ENCODE data around the gene TRIM10.

TRIM10 gene

DNA sequence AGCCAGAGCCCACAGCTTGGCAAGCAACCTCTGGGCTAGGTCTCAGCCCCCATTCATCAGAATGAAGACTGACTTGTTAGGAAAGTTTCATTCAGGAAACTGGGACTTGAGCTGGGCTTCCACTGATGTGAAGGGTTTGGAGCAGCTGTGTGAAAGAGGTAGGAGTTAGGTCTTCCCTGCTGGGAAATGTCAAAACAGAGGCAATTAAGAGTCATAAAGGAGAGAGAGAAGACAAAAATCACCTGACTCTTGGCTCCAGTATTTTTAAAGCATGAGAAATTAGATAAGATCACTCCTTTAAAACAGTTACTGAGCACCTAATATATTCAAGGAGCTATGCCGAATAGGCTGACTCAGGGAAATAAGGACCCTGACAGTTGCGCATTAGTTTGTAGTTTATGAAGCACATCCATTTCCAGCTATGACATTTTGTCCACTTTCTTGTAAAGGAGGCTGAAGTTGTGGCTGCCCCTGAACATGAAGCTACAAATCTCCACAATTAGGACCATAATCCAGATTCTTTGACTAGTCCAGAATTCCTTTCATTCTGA is 29.0 kb downstream of the TRIM10 start (continued):
- TF ChIP-seq FEZF1 (tag by site-specific recombination; IDR thresholded peaks at IDR 0.05) (peak; percentile 31; the same call in 1 of the 2 replicates), ZNF658 (tag by site-specific recombination; IDR thresholded peaks at IDR 0.05) (no peak), PRDM1 (tag by site-specific recombination; IDR thresholded peaks at IDR 0.05) (no peak), ZSCAN16 (tag by site-specific recombination; IDR thresholded peaks at IDR 0.05) (no peak), ZNF211 (tag by site-specific recombination; IDR thresholded peaks at IDR 0.05; ENCODE audit: low read depth) (no peak), ZNF785 (tag by site-specific recombination; IDR thresholded peaks at IDR 0.05) (no peak)
- TF ChIP-seq, protein P1, sequence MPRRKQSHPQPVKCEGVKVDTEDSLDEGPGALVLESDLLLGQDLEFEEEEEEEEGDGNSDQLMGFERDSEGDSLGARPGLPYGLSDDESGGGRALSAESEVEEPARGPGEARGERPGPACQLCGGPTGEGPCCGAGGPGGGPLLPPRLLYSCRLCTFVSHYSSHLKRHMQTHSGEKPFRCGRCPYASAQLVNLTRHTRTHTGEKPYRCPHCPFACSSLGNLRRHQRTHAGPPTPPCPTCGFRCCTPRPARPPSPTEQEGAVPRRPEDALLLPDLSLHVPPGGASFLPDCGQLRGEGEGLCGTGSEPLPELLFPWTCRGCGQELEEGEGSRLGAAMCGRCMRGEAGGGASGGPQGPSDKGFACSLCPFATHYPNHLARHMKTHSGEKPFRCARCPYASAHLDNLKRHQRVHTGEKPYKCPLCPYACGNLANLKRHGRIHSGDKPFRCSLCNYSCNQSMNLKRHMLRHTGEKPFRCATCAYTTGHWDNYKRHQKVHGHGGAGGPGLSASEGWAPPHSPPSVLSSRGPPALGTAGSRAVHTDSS (tag by site-specific recombination; IDR thresholded peaks at IDR 0.05) = no peak
- TF ChIP-seq, protein P2, sequence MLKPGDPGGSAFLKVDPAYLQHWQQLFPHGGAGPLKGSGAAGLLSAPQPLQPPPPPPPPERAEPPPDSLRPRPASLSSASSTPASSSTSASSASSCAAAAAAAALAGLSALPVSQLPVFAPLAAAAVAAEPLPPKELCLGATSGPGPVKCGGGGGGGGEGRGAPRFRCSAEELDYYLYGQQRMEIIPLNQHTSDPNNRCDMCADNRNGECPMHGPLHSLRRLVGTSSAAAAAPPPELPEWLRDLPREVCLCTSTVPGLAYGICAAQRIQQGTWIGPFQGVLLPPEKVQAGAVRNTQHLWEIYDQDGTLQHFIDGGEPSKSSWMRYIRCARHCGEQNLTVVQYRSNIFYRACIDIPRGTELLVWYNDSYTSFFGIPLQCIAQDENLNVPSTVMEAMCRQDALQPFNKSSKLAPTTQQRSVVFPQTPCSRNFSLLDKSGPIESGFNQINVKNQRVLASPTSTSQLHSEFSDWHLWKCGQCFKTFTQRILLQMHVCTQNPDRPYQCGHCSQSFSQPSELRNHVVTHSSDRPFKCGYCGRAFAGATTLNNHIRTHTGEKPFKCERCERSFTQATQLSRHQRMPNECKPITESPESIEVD (tag by site-specific recombination; IDR thresholded peaks at IDR 0.05) = 0 out of 2 replicates have a peak, but pooled peaks have one; percentile 31

DNA sequence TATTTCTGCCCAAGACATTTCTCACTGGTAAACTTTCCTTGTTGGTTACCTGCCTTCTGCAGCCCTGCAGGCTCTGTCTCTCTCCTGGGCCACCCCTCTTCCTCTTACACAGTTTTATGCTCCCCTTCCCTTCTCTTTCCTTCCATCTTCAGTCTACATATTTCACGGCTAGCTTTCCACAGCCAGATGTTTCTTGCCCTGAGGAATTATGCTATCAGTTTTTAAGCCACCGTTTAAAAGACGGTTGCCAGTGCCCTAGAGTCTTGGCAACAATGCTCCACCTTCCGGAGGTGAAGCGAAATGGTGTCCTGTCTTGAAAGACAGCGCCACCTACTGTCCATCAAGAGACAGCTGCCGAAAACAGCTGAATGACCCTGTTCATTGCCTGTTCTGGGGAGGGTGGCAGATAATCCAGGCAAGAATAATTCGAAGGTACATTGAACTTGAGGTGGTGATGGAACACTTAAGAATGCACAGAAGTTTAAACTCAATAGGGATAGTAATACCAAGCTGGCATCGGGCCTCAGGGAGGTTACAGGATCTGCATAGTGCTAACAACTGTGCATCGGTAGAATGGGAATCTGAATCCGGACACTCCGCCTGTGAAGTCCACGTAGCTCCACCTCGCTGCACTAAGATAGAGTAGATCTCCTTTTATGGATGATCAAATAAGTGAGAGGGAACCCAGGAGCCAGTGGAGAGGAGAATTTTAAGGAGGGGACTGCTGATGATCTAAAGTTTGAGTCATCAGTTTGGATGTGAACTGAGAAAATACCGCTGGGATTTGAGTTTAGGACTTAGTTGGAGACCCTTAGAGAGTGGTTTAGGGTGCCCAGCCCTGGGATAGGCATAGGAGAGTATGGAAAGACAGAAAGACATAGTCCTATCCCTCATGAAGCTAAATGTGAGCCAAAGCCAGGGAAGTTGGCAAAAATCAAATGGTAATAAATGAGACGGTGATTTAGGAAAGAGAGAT is 29.8 kb downstream of the TRIM10 start:
- no peaks in the 10 kb centered on the region for H3K4me1 ChIP-seq (ENCODE audit: control insufficient read depth, insufficient read depth, low read length)
- ChIA-PET POLR2A (interaction anchor here (1.2 to 3.2 kb wide), 5 partner anchors 23 to 82 kb away, joined by 3 to 20 read pairs (median 5); partner anchors contain the start of genes POLR1H and TRIM26), CTCF (interaction anchor here (0.5 to 8.4 kb wide), 65 partner anchors 8 to 637 kb away, joined by 3 to 200 read pairs (median 5); partner anchors contain the start of genes PPP1R11, TRIM10, TRIM15 and TRIM26)
- no peaks in the 10 kb centered on the region for H3K36me3 ChIP-seq (ENCODE audit: control insufficient read depth in 2 of 2, insufficient read depth in 1 of 2, low read length in 2 of 2)
- no peaks in the 10 kb centered on the region for H3K9me3 ChIP-seq (ENCODE audit: control insufficient read depth, insufficient read depth, low read depth, low read length)
- no peak overlapping the region for H3K4me3 ChIP-seq (ENCODE audit: low read depth, low read length)
- no peak overlapping the region for H3K27ac ChIP-seq (ENCODE audit: extremely low read depth, low read depth, low read length)
- TF ChIP-seq ZNF660 (tag by site-specific recombination; IDR thresholded peaks at IDR 0.05) (peak; percentile 92), SP7 (tag by site-specific recombination; IDR thresholded peaks at IDR 0.05) (peak; percentile 45), ZNF549 (tag by site-specific recombination; IDR thresholded peaks at IDR 0.05) (no peak), ZNF654 (tag by site-specific recombination; IDR thresholded peaks at IDR 0.05; ENCODE audit: low read depth) (peak; percentile 98), ZNF776 (tag by site-specific recombination; IDR thresholded peaks at IDR 0.05; ENCODE audit: borderline replicate concordance) (no peak), ZNF394 (tag by site-specific recombination; IDR thresholded peaks at IDR 0.05; ENCODE audit: borderline replicate concordance) (0 out of 2 replicates have a peak, but pooled peaks have one; percentile 11), ZNF701 (tag by site-specific recombination; IDR thresholded peaks at IDR 0.05) (no peak), ZNF324 (tag by site-specific recombination; IDR thresholded peaks at IDR 0.05) (peak; percentile 42; the same call in 1 of the 2 replicates), ZNF266 (tag by site-specific recombination; IDR thresholded peaks at IDR 0.05; ENCODE audit: low read depth) (no peak), ZNF529 (tag by site-specific recombination; IDR thresholded peaks at IDR 0.05; ENCODE audit: insufficient replicate concordance) (no peak), ZNF37A (tag by site-specific recombination; IDR thresholded peaks at IDR 0.05) (no peak), ZNF155 (tag by site-specific recombination; IDR thresholded peaks at IDR 0.05) (no peak), ZNF335 (tag by site-specific recombination; conservative IDR thresholded peaks at IDR 0.05) (peak; percentile 89), KLF7 (tag by site-specific recombination; IDR thresholded peaks at IDR 0.05; ENCODE audit: borderline replicate concordance) (no peak)
- TF ChIP-seq, protein P3, sequence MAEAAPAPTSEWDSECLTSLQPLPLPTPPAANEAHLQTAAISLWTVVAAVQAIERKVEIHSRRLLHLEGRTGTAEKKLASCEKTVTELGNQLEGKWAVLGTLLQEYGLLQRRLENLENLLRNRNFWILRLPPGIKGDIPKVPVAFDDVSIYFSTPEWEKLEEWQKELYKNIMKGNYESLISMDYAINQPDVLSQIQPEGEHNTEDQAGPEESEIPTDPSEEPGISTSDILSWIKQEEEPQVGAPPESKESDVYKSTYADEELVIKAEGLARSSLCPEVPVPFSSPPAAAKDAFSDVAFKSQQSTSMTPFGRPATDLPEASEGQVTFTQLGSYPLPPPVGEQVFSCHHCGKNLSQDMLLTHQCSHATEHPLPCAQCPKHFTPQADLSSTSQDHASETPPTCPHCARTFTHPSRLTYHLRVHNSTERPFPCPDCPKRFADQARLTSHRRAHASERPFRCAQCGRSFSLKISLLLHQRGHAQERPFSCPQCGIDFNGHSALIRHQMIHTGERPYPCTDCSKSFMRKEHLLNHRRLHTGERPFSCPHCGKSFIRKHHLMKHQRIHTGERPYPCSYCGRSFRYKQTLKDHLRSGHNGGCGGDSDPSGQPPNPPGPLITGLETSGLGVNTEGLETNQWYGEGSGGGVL (tag by site-specific recombination; IDR thresholded peaks at IDR 0.05) = no peak
- TF ChIP-seq, protein P4, sequence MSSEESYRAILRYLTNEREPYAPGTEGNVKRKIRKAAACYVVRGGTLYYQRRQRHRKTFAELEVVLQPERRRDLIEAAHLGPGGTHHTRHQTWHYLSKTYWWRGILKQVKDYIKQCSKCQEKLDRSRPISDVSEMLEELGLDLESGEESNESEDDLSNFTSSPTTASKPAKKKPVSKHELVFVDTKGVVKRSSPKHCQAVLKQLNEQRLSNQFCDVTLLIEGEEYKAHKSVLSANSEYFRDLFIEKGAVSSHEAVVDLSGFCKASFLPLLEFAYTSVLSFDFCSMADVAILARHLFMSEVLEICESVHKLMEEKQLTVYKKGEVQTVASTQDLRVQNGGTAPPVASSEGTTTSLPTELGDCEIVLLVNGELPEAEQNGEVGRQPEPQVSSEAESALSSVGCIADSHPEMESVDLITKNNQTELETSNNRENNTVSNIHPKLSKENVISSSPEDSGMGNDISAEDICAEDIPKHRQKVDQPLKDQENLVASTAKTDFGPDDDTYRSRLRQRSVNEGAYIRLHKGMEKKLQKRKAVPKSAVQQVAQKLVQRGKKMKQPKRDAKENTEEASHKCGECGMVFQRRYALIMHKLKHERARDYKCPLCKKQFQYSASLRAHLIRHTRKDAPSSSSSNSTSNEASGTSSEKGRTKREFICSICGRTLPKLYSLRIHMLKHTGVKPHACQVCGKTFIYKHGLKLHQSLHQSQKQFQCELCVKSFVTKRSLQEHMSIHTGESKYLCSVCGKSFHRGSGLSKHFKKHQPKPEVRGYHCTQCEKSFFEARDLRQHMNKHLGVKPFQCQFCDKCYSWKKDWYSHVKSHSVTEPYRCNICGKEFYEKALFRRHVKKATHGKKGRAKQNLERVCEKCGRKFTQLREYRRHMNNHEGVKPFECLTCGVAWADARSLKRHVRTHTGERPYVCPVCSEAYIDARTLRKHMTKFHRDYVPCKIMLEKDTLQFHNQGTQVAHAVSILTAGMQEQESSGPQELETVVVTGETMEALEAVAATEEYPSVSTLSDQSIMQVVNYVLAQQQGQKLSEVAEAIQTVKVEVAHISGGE (tag by site-specific recombination; conservative IDR thresholded peaks at IDR 0.05; ENCODE audit: low read depth) = no peak
- TF ChIP-seq, protein P5, sequence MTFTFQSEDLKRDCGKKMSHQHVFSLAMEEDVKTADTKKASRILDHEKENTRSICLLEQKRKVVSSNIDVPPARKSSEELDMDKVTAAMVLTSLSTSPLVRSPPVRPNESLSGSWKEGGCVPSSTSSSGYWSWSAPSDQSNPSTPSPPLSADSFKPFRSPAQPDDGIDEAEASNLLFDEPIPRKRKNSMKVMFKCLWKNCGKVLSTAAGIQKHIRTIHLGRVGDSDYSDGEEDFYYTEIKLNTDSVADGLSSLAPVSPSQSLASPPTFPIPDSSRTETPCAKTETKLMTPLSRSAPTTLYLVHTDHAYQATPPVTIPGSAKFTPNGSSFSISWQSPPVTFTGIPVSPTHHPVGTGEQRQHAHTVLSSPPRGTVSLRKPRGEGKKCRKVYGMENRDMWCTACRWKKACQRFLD (tag by site-specific recombination; IDR thresholded peaks at IDR 0.05) = no peak
